IPS-15b (cell line): ENCODE data around the gene PPP2R5A.

Experiments
- H3K27me3 ChIP-seq: one replicate; pipeline ENCODE4 v1.6.1; 2013; ENCODE audit warnings: low read length; ENCODE audit not compliant: control insufficient read depth, insufficient read depth
- H3K36me3 ChIP-seq: one replicate; pipeline ENCODE4 v1.6.1; 2013; ENCODE audit warnings: low read length; ENCODE audit not compliant: control insufficient read depth, insufficient read depth
- H3K4me1 ChIP-seq: one replicate; pipeline ENCODE4 v1.6.1; 2013; ENCODE audit warnings: mild to moderate bottlenecking, low read length; ENCODE audit not compliant: control insufficient read depth, insufficient read depth
- H3K4me3 ChIP-seq: one replicate; pipeline ENCODE4 v1.5.1; 2013; ENCODE audit warnings: low read depth, low read length
- H3K9ac ChIP-seq: one replicate; pipeline ENCODE4 v1.6.1; 2013; ENCODE audit warnings: low read depth, mild to moderate bottlenecking, low read length
- H3K9me3 ChIP-seq: one replicate; pipeline ENCODE4 v1.6.1; 2013; ENCODE audit warnings: mild to moderate bottlenecking, low read length; ENCODE audit not compliant: control insufficient read depth, insufficient read depth

Gene PPP2R5A

DNA sequence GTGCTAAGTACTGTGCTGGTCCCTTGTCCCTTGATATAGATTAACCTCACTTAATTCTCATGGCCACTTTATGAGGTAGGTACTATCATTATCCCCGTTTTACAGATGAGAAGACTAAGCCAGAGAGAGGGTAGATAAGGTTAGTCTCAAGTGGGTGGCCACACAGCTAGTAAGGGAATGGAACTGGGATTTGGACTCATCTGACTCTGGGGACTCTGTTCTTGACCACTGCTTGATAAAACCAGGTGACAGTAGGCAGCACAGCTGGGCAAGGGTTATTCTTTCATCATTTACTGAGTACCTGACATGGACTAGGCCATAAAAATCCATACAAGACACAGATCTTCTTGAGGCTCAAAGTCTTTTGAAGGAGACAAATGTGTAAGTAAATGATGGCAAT, 37.2 kb upstream of the PPP2R5A start:
- Histone ChIP-seq H3K4me3 (no peak overlapping the region), H3K9ac (no peak overlapping the region), H3K27me3 (no peaks in the 10 kb centered on the region), H3K4me1 (no peaks in the 10 kb centered on the region), H3K9me3 (no peaks in the 10 kb centered on the region), H3K36me3 (no peaks in the 10 kb centered on the region)

DNA sequence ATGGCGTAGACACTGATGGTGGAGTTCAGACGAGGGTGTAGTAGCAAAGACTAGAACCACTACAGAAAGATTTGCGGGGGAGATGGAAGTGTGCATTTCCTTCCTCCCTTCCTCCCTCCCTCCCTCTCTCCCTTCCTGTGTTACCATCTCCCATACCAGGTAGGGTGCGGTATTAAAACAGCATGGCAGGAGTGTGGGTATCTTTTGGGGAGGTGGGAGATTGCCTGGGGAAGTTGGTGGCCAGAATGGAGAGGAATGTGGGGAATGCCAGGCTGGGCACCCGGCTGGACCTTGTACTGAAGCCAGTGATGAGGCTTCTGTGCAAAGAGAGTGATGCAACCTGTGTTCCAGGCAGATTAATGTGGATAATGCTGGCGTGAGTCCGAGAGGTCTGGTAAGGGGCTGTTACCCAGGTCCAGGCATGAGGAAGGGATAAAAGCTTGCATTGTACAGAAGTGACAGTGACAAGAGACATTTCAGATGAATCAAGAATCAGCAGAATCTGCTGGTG, 30.3 kb upstream of the PPP2R5A start:
- H3K9ac ChIP-seq, result no peak overlapping the region
- no peaks in the 10 kb centered on the region for H3K27me3 ChIP-seq
- no peak overlapping the region for H3K4me3 ChIP-seq
- no peaks in the 10 kb centered on the region for H3K4me1 ChIP-seq
- no peaks in the 10 kb centered on the region for H3K36me3 ChIP-seq
- no peaks in the 10 kb centered on the region for H3K9me3 ChIP-seq

DNA sequence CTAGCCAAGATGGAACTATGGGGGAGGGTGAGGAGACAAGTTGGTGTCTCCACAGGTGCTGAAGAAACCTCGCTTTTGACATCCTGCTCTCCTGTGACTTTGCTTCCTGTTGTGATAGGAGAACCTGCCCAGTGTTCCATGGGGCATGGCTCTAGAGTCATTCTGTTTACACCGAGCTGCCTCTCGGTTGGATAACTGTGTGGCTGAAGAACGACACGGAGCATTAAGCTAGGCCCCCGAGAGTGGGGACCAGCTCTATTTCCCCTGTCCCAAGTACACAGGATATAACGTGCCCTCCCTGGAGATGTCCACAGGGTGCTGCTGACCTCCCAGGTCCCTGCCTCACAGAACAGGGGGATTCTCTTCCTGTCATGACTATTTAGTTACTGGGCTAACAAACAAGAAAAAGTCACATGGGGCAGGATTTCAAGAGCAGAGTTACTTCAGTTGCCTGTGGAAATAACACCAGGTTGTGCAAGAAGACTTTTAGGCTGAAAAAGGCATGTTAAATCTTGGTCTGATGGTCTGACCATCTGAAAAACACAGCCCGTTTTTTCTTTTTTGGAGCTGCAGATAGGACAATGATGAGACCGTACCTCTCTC, 29.4 kb upstream of the PPP2R5A start:
- Histone ChIP-seq H3K9me3 (no peaks in the 10 kb centered on the region), H3K4me3 (no peak overlapping the region), H3K36me3 (no peaks in the 10 kb centered on the region), H3K27me3 (no peaks in the 10 kb centered on the region), H3K4me1 (peaks cover under 1% of the 10 kb centered on the region), H3K9ac (no peak overlapping the region)

GRCh38 chr1:212256369-212256768, 28.8 kb upstream of the PPP2R5A start:
- no peaks in the 10 kb centered on the region for H3K36me3 ChIP-seq
- H3K27me3 ChIP-seq, result no peaks in the 10 kb centered on the region
- no peaks in the 10 kb centered on the region for H3K9me3 ChIP-seq
- no peak overlapping the region for H3K9ac ChIP-seq
- peaks cover 4% of the 10 kb centered on the region for H3K4me1 ChIP-seq
- H3K4me3 ChIP-seq, result no peak overlapping the region

- no peaks in the 10 kb centered on the region for H3K9me3 ChIP-seq
- H3K4me1 ChIP-seq, result peaks cover 4% of the 10 kb centered on the region
- no peaks in the 10 kb centered on the region for H3K27me3 ChIP-seq
- no peak overlapping the region for H3K9ac ChIP-seq
- no peaks in the 10 kb centered on the region for H3K36me3 ChIP-seq
- no peak overlapping the region for H3K4me3 ChIP-seq
Observed at GRCh38 chr1:212257157-212257556, 28.1 kb upstream of the PPP2R5A start.

DNA sequence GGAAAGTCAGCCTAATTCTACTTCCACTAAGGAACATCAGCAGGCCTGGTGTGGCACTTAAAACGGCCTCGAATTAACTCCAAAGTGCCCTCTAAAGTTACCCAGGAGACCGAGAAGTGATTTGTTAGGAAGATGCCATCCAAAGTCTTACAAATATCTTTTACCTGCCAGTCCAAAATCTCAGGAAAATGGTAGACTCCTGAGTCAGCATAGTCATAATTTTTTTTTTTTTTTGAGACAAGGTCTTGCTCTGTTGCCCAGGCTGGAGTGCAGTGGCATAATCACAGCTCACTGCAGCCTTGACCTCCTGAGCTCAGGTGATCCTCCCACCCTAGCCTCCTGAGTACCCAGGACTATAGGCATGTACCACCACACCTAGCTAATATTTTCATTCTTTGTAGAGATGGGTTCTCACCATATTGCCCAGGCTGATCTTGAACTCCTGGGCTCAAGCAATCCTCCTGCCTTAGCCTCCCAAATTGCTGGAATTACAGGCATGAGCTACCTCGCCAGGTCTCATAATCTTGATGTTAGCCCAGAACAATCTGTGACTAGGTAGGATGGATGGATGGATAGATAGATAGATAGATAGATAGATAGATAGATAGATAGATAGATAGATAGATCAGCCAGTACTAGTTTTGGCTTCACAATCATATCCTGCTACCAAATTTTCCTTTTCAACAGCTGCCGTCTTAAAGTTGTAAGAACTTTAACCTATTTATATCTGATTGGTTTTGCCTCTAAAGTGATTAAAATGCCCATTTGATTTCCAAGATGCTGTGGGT, 25.3 kb upstream of the PPP2R5A start:
- H3K4me3 ChIP-seq, result no peak overlapping the region
- peaks cover 4% of the 10 kb centered on the region for H3K4me1 ChIP-seq

DNA sequence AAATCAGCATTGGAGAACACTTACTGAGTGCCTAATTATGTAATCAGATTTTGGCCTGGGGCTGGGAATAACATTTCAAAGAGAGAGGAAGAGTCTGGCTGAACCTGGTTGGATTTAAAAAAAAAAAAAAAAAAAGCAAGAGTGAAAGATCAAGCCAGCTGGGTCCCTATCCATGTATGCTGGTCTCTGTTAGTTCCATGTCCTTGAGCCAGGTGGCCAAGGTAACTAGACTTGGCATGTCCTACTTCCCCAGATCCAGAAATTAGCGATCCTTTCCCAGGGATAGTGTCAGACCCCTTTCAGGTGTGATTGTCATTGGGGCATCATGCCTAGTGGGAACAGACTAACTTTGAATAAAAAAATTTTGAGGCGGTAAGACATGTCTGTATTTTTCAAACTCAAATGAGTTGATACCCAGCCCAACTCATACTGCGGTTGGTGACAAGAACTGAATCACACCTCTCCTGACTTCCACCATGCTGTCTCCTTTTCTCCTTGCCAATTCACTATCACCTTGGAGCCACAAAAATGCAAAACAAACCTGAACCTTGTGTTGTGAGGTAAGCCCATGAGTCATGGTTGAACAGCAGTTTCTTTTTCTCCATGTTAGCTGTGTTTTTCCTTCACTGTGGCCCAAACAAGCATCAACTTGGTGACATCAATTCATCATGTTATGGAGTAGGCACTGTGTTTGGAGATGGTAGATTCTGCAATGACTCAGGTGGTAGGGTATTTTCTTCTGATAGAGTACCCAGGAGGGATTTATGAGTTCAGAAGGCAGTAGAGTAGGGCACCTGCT, 24.5 kb upstream of the PPP2R5A start:
- Histone ChIP-seq H3K4me3 (no peak overlapping the region), H3K4me1 (peaks cover 4% of the 10 kb centered on the region), H3K9me3 (no peaks in the 10 kb centered on the region), H3K27me3 (no peaks in the 10 kb centered on the region), H3K9ac (no peak overlapping the region), H3K36me3 (no peaks in the 10 kb centered on the region)

More for the DNA sequence above, 25.3 kb upstream of the PPP2R5A start:
- no peaks in the 10 kb centered on the region for H3K9me3 ChIP-seq
- H3K27me3 ChIP-seq, result no peaks in the 10 kb centered on the region
- H3K9ac ChIP-seq, result no peak overlapping the region
- no peaks in the 10 kb centered on the region for H3K36me3 ChIP-seq

- Histone ChIP-seq H3K4me3 (no peak overlapping the region), H3K4me1 (peaks cover 4% of the 10 kb centered on the region), H3K9ac (no peak overlapping the region), H3K36me3 (no peaks in the 10 kb centered on the region), H3K27me3 (no peaks in the 10 kb centered on the region), H3K9me3 (no peaks in the 10 kb centered on the region)
Observed at GRCh38 chr1:212261361-212261929, 23.8 kb upstream of the PPP2R5A start.

DNA sequence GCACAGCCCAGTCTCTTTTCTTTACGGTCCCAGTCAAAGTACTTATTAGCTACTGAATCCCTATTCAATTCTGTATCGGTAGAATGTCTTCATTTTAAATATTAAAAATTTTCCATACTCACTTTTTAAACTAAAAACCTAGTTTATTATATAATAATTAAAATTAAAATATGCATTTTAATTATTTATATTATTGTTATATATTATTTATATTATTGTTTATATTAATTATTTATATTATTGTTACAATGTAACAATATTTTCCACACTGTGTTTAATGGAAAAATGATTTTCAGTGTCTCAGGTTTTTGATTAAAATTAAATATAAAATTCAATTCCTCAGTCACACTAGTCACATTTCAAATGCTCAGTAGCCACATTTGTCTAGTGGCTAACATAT, 18.2 kb upstream of the PPP2R5A start:
- H3K4me3 ChIP-seq, result no peak overlapping the region
- no peaks in the 10 kb centered on the region for H3K36me3 ChIP-seq
- no peak overlapping the region for H3K9ac ChIP-seq

DNA sequence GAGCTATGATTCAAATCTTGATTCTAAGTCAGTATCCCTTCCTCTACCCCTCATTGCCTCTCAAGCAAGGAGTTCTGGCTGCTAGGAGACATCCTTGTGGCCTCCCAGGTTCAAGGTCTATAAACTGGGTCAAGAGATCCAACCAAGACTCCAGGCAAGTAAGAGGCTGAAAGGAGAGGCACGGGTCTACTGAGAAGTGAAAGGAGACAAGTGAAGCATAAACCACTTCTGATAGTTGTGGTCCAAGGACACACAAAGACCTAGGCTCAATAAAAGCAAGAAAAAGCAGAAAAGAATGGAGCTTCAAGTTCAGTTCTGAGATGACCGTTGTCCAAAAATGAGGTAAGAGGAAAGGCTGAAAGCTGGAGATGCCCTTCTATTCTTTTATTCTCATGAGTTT, 17.8 kb upstream of the PPP2R5A start:
- H3K27me3 ChIP-seq, result no peaks in the 10 kb centered on the region
- no peaks in the 10 kb centered on the region for H3K36me3 ChIP-seq
- H3K4me1 ChIP-seq, result no peaks in the 10 kb centered on the region
- H3K9ac ChIP-seq, result no peak overlapping the region
- H3K4me3 ChIP-seq, result no peak overlapping the region
- H3K9me3 ChIP-seq, result no peaks in the 10 kb centered on the region

More for the DNA sequence above, 18.2 kb upstream of the PPP2R5A start:
- no peaks in the 10 kb centered on the region for H3K4me1 ChIP-seq
- no peaks in the 10 kb centered on the region for H3K27me3 ChIP-seq
- H3K9me3 ChIP-seq, result no peaks in the 10 kb centered on the region

GRCh38 chr1:212269306-212269705, 15.9 kb upstream of the PPP2R5A start:
- H3K27me3 ChIP-seq, result no peaks in the 10 kb centered on the region

More at GRCh38 chr1:212269306-212269705, 15.9 kb upstream of the PPP2R5A start:
- Histone ChIP-seq H3K36me3 (no peaks in the 10 kb centered on the region), H3K4me3 (no peak overlapping the region), H3K9ac (no peak overlapping the region), H3K9me3 (no peaks in the 10 kb centered on the region), H3K4me1 (no peaks in the 10 kb centered on the region)
